ENCODE results near the gene OGFOD2. TPM values are rescaled to one million over a fixed set of nuclear protein-coding genes. Genes with fewer than 3 reads are reported as not detected.
"Not testable (repeated sequence)": the region's sequence is repeated elsewhere in the genome, so short reads cannot be mapped to it uniquely, and the experiment has no call there.

OGFOD2 gene
- total and polyA plus RNA-seq, 9 of the 15 experiments (the other 6 are each of a cell fraction or from before 2014, with no cell fraction given) = 1.4 to 111 (median 18.5) TPM

GRCh38 chr12:122939125-122939524 lies 35.9 kb upstream of the OGFOD2 start:
- ATAC-seq (no peak), FAIRE-seq (peak; percentile 6), DNase-seq (ENCODE audit: extremely low read depth in 1 of 4, low spot score in 3 of 4) (no peak)
- Histone ChIP-seq H3K4me1 (replicated peaks in 1 of 2; ENCODE audit: control insufficient read depth in 2 of 2, insufficient read depth in 2 of 2, low read length in 2 of 2) (peaks cover 0 to 25% of the 10 kb centered on the region in 2 experiments; a peak in 4 of 5 replicates), H3K27me3 (ENCODE audit: control insufficient read depth in 2 of 2, insufficient read depth in 2 of 2, low read length in 2 of 2) (no peaks in the 10 kb centered on the region), H3K4me2 (ENCODE audit: insufficient read depth, low read length) (no peak overlapping the region), H3K79me2 (ENCODE audit: control insufficient read depth, insufficient read depth, low read length) (no peaks in the 10 kb centered on the region), H3K9me1 (ENCODE audit: control insufficient read depth, insufficient read depth, low read length) (no peaks in the 10 kb centered on the region), H3K9me3 (replicated peaks; ENCODE audit: control insufficient read depth, insufficient read depth, low read depth, low read length) (no peaks in the 10 kb centered on the region), H4K20me1 (replicated peaks; ENCODE audit: control insufficient read depth, insufficient read depth, low read length) (no peaks in the 10 kb centered on the region), H3K27ac (ENCODE audit: extremely low read depth, low read depth, low read length) (no peak overlapping the region), H2AFZ (ENCODE audit: low read depth, low read length) (no peak overlapping the region), H3K9ac (ENCODE audit: insufficient read depth in 1 of 2, low read depth in 2 of 2, low read length in 2 of 2) (no peak overlapping the region), H3K36me3 (ENCODE audit: control insufficient read depth, insufficient read depth, low read length) (no peaks in the 10 kb centered on the region; the same call in 2 of the 3 replicates), H3K4me3 (no peak overlapping the region)
- ChIA-PET CTCF (ENCODE audit: low intra/inter-chr PET ratio) (no interaction called here), POLR2A (interaction anchor here (0.7 to 1.0 kb wide), 2 partner anchors 124 to 126 kb away, joined by 3 read pairs; no protein-coding TSS in a partner anchor)
- intact Hi-C loops (cut with micrococcal nuclease) (no loop called here), in situ Hi-C loops (cut with MboI) (no loop called here)
- TF ChIP-seq KAT7 (CRISPR knock-in tag; IDR thresholded peaks at IDR 0.05; ENCODE audit: borderline replicate concordance) (no peak), MXD1 (CRISPR knock-in tag; IDR thresholded peaks at IDR 0.05; ENCODE audit: borderline replicate concordance, poor library complexity, severe bottlenecking) (no peak)
- no TSS peak for BruUV-seq (replicated peaks)
- WGBS (ENCODE audit: insufficient coverage, low coverage, missing lambda C conversion rate) = 57% methylated on average over 4 of the region's 4 CpGs

- TF ChIP-seq ATF3 (IDR thresholded peaks at IDR 0.05) (peak; percentile 53), EGR1 (conservative IDR thresholded peaks at IDR 0.05) (peak; percentile 32)
- H3K9me1 ChIP-seq (ENCODE audit: control insufficient read depth, insufficient read depth, low read length); in situ Hi-C loops (cut with MboI); H3K79me2 ChIP-seq (ENCODE audit: control insufficient read depth, insufficient read depth, low read length); H3K36me3 ChIP-seq (ENCODE audit: control insufficient read depth, insufficient read depth, low read length); H3K4me3 ChIP-seq; H3K9me3 ChIP-seq (replicated peaks; ENCODE audit: control insufficient read depth, insufficient read depth, low read depth, low read length); ATAC-seq; FAIRE-seq; BruUV-seq (replicated peaks); H3K9ac ChIP-seq (ENCODE audit: insufficient read depth in 1 of 2, low read depth in 2 of 2, low read length in 2 of 2); intact Hi-C loops (cut with micrococcal nuclease); H4K20me1 ChIP-seq (replicated peaks; ENCODE audit: control insufficient read depth, insufficient read depth, low read length); H3K4me2 ChIP-seq (ENCODE audit: insufficient read depth, low read length); CTCF ChIA-PET (ENCODE audit: low intra/inter-chr PET ratio); DNase-seq (ENCODE audit: extremely low read depth in 1 of 4, low spot score in 3 of 4); H3K27me3 ChIP-seq (ENCODE audit: control insufficient read depth in 2 of 2, insufficient read depth in 2 of 2, low read length in 2 of 2); H3K27ac ChIP-seq (ENCODE audit: extremely low read depth, low read depth, low read length); H2AFZ ChIP-seq (ENCODE audit: low read depth, low read length); TF ChIP-seq ATF3 (CRISPR knock-in tag; conservative IDR thresholded peaks at IDR 0.05): not testable (repeated sequence)
- POLR2A ChIA-PET = interaction anchor here (0.6 kb wide), 1 partner anchor 14 kb away, joined by 4 read pairs; no protein-coding TSS in a partner anchor
- 43% methylated on average over 5 of the region's 5 CpGs for WGBS (ENCODE audit: insufficient coverage, low coverage, missing lambda C conversion rate)
- H3K4me1 ChIP-seq (replicated peaks in 1 of 2; ENCODE audit: control insufficient read depth in 2 of 2, insufficient read depth in 2 of 2, low read length in 2 of 2) = peaks cover 0 to 27% of the 10 kb centered on the region in 2 experiments; a peak in 3 of 5 replicates
These were observed 33.7 kb upstream of the OGFOD2 start for GRCh38 chr12:122941351-122941750.

Measured in K562 (cell line).